Activated CD8-positive, alpha-beta memory T cell treated with anti-CD3 and anti-CD28 coated beads for 48 hours (primary cell): ENCODE results near the gene HCK.
"Not testable (repeated sequence)": the region's sequence is repeated elsewhere in the genome, so short reads cannot be mapped to it uniquely, and the experiment has no call there.

Experiments
- DNase-seq, 3 experiments: peaks; one replicate each; pipeline ENCODE4 v3.0.0-alpha.2; 2020; ENCODE audit warnings: low read depth in 2 of 3, low spot score in 2 of 3

HCK gene

GRCh38 chr20:32028647-32029372 lies 23.2 kb upstream of the HCK start:
- no peak for DNase-seq

DNA sequence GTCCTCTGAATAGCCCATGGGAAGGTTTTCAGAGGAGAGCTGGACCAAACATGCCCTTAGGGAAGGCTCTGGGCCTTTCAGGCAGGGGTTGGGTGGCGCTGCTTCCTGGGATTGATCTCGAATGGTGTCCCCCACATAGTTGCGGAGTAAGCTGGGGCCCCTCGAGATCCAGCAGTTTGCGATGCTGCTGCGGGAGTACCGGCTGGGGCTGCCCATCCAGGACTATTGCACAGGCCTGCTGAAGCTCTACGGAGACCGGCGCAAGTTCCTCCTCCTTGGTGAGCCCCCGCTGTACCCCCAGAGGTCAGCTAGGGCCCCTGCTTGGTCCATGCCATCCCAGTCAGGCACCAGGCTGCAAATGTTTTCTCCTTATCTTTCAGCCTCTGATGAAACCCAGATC lies 22.5 kb upstream of the HCK start:
- DNase-seq, result no peak

- DNase-seq, result peak in 2 of 3 experiments; percentile 37 to 40
Measured at GRCh38 chr20:32031007-32031958, 20.8 kb upstream of the HCK start.

DNA sequence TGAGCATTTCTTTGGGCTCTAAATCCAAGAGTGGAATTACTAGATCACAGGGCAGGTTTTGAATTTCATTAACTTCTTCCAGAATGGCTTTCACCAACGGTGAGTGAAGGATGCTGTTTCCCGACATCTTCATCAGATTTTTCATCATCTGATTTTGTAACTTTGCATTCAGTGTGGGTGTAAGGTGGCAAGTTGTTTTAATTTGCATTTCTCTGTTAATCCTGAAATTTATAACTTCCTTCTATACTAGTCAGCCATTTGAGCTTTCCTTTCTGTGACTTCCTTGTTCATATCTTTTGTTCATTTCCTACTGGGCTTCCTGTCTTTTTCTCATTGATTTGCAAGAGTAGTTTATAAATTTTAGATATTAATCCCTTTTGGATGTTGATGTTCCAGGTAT lies 18.7 kb upstream of the HCK start:
- DNase-seq, result no peak

GRCh38 chr20:32033721-32034120 lies 18.3 kb upstream of the HCK start:
- not testable (repeated sequence) for DNase-seq

DNA sequence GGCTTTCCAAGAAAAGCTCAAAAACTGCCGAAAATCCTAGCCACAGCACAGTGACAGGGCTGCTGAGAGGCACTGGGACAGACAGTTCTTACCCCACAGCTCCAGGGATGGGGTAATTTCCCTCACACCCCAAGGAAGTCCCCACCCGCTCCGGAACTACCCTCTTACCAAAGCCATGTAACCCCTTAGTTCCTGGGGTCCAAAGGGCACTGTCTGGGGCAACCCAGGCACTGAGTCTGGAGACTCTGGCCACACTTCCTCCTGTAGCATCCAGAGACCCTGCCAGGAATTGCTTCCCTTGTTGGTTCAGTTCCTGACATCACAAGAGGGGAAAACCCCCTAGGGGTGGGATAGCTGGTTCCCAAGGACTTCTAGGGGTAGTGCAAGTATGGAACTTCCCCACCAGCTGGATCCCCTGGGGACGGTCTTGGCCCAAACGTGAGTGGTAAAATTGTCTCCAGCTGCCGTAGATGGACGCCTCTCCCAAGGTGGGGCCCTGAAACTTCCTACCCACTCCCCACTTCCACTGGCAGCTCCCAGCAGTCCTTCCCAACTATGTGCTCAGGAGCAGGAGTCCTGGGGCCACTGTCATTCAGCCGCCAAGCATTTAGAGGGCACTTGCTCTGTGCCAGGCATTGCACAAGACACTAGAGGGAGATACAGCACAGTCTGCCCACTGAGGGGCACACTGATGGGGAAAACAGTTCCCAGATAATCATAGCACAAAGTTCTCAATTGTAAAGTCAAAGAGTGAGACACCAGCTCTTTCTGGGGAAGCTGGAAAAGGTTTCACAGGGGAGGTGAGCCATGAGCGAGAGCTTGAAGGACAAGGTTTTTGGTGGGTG lies 17.2 kb upstream of the HCK start:
- DNase-seq, result no peak

GRCh38 chr20:32035426-32035779 lies 16.6 kb upstream of the HCK start:
- no peak for DNase-seq

DNA sequence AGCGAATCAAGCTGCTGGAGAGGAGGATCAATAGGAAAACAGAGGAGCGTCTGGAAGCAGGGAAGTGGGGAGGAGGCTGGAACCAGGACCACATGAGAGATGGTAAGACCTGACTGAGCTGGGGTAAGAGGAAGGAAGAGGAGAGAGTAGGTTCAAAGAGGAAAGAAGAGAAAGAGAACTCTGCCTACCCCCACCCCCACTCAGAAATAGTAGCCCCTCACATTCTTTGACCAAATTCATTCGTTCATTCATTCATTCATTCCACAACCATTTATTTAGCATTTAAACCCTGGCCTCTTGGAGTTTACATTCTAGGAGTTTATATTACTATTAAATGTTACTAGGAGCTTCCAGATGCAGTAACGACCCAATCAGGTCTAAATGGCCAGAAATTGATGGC lies 15.8 kb upstream of the HCK start:
- no peak for DNase-seq

DNA sequence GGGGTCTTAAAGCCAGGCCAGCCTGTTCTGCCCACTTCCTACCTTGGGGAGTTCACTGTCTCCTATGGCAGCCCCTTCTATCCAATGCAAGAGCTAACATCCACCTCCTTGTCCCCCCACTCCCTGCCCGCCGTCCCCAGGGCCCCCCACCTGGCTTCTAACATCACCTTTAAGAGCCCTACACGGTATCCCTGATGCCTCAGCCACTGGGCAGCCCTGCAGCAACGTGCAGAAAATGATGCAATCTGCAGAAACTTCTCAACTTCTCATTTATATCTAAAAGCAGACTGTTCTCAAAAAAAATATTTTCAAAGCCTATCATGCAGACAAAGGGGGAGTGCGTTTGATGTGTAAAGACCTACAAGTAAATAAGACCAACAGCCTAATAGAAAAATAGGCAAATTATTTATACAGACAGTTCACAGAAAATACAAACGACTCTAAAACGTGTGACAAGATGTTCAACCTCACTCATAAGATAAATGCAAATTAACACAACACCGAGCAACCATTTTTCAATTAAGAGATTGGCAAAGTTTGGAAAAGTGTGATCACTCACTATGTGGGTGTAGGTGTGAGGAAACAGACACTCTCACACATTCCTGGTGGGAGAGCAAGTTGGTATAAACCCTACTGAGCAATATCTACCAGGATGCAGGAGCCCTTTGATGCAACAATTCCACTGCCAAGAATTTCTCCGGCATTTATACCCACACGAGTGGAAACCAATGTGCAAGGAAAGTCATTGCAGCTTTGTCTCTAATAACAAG lies 15.1 kb upstream of the HCK start:
- DNase-seq, result no peak

DNA sequence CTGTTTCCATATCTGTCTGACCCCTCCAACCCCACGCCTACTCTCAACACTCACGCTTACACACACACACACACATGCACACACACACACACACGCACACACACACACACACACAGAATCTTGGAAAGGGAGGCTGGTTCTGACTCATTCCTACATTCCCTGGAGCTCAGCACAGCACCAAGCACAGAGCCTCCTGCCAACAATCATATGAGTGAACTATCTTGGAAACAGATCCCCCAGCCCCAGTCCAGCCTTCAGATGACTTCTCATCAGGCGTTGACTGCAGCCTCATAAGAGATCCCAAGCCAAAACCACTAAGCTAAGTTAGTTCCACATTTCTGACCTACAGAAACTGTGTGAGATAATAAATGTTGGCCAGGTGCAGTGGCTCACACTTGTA lies 14.1 kb upstream of the HCK start:
- DNase-seq, result no peak

GRCh38 chr20:32040142-32040953 lies 11.7 kb upstream of the HCK start:
- DNase-seq, result no peak

DNA sequence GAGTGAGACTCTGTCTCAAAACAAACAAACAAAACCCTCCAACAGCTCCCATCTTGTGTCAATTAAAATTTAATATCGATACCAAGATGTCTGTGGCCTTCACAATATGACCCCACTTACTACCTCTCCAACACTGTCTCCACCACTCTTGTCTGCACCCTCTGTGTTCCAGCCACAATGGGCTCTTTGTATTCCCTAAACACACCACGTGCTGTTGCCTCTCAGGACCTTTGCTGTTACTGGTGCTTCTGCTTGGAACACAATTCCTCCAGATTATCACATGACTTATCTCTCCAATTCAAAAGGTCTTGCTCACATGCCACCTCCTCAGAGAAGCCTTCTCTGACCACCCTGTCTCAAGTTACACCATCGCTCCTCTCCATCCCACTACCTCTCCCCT lies 6.0 kb upstream of the HCK start:
- DNase-seq, result no peak

DNA sequence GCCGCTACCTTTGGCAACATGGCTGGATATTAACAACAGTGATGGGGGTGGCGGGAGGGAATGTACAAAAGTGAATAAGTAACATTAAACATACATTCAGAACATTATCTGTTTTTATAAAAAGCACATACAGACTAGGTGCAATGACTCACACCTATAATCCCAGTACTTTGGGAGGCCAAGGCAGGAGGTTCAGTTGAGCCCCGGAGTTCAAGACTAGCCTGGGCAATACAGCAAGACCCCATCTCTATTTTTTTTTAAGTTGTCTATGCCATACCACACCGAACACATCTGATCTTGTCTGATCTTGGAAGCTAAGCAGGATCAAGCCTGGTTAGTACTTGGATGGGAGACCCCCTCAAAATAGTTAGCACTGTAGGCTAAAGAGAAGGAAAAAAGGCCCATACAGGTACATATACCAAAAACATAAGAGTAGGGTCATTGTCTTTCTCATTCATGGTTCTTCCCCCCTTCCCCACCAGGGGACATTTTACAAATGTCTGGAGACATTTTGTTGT lies 1.7 kb upstream of the HCK start:
- DNase-seq, result no peak

DNA sequence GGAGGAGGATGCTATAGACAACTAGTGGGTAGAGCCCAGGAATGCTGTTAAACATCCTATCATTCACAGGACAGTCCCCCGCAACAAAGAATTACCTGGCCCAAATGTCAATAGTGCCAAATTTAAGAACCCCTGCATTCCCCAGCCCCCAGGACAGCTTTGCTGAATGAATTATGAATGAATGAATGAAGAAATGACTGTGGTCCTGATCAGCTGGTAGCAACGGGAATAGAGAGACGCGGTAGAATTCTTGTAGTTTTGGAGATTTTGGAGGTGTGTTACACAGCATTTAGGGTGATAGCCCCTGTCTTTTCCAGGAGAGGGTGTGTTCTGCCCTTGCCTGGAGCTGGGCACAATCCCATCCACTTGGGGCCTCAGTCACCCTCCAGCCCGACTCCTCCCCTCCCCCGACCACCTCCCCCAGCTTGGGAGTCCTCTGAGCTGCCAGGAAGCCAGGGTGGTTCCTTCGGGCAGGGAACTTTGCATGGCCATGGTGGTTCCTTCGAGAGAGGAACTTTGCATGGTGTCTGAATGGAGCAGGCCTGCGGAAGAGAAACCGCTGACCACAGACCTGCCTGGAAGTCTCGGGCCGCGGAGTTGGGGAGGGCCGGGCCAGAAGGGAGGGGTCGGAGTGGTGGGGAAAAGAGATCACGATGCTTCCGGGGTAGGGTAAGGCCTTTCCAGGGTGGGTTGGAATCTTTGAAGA lies 1.0 kb upstream of the HCK start:
- DNase-seq, result no peak

GRCh38 chr20:32051720-32052089 lies 337 bp upstream of the HCK start:
- no peak for DNase-seq

DNA sequence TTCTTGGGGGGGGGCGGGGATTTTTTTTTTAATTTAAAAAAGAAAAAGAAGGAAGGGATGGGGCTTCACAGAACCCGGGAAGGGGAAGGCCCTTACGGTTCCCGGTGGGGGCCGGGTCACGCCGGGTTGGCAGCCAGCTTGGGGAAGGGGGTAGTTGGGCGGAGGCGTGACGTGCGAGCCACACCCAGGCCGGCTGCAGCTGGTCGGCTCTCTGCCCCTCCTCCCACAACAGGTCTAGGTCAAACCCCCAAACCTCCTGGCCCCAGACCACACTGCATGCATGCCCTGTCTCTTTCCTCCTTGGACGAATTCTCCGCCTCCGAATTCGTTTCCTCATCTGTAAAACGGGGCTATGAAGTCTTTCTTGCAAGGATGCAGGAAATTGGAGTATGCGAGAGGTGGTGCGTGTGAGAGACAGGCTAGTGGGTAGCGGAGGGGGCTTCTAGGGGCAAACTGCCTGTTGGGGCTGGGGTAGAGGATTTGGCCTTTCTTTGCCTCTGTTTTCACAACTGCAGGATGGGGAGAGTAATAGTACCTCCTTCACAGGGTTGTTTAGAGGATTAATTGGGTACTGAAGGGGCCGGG lies 828 bp downstream of the HCK start:
- DNase-seq, result no peak

DNA sequence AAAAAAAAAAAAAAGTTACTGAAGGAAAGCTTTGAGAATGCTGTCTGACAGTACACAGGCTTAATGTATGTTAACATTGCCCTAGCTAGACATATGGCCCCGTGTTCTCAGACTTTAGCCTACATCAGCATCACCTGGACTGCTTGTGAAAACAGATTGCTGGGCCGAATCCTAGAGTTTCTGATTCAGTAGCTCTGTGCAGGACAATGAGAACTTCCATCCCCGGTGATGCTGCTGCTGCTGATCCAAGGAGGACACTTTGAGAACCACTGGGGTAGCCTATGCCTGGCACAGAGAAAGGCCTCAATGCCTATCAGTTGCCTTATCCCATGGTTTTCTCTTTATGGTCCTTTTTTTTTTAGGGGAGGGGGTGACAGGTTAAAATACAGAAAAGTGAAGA lies 1.6 kb downstream of the HCK start:
- no peak for DNase-seq

GRCh38 chr20:32056708-32057483 lies 4.9 kb downstream of the HCK start:
- no peak for DNase-seq
